Cardiac muscle cell (in vitro differentiated cells and primary cell): ENCODE data around the gene HDAC6. TPM values are rescaled to one million over a fixed set of nuclear protein-coding genes. Genes with fewer than 3 reads are reported as not detected.
A peak's percentile ranks its signal among the peaks of the same experiment; 100 is the strongest.
"Not testable (repeated sequence)": the region's sequence is repeated elsewhere in the genome, so short reads cannot be mapped to it uniquely, and the experiment has no call there.

Experiments used
- DNase-seq, 2 donors: peaks; one replicate each; pipeline versions ENCODE4 v3.0.0 to v3.0.0-alpha.2; 2010 to 2017; ENCODE audit warnings: low read depth in 1 of 2, low spot score in 1 of 2
- H3K27ac ChIP-seq: fragments of 200-600 bp; sonication (generic); 2 replicates; pipeline ENCODE4 v1.5.1; 2016
- H3K27me3 ChIP-seq: fragments of 200-600 bp; sonication (generic); 2 replicates; pipeline ENCODE4 v1.6.0; 2016; ENCODE audit warnings: control low read depth
- H3K36me3 ChIP-seq: fragments of 200-600 bp; sonication (generic); 2 replicates; pipeline ENCODE4 v1.5.1; 2016; ENCODE audit warnings: control low read depth
- H3K4me1 ChIP-seq: fragments of 200-600 bp; sonication (generic); 2 replicates; pipeline ENCODE4 v1.8.1; 2017; ENCODE audit warnings: low read depth, mild to moderate bottlenecking, mixed run types
- H3K4me3 ChIP-seq: fragments of 200-600 bp; sonication (generic); 2 replicates; pipeline ENCODE4 v1.5.1; 2016; ENCODE audit warnings: mild to moderate bottlenecking
- H3K9me3 ChIP-seq: fragments of 200-600 bp; sonication (generic); 2 replicates; pipeline ENCODE4 v1.5.1; 2017; ENCODE audit warnings: low read depth, mild to moderate bottlenecking, control low read depth
- polyA plus RNA-seq: library from polyadenylated mRNA; unstranded; fragments of >200 nt; fragmentation: Nextera tagmentation; extraction: Ambion mirVana; gene quantifications from 2 replicates; pipeline ENCODE4 v1.2.1, GENCODE V29; 2016
- total RNA-seq: library from RNA; depleted of rRNA; stranded (reverse); fragments of >200 nt; gene quantifications from 2 replicates; pipeline ENCODE4 v1.2.3, GENCODE V29; 2016
- TF ChIP-seq, protein P1 (sequence below): IDR thresholded peaks from 2 replicates; pipeline ENCODE4 v1.5.1; 2012; ENCODE audit warnings: low read depth, mild to moderate bottlenecking, low read length

Gene HDAC6
- total and polyA plus RNA-seq, 2 experiments from 2014 or later, result 114 to 162 TPM

DNA sequence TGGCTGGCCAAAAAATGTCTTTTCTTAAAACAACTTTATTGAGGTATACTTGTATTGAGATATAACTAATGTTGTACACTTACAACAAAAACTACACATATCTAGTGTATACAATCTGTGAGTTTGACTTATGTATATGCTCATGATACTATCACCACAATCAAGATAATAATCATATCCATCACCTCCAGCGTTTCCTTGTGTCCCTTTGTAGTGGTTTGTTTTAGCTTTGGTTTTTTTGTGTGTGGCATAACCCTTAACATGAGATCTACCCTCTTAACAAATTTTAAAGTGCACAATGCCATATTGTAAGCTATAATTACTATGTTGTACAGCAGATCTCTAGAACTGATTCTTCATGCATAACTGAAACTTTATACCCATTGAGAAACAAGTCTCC lies 47.0 kb downstream of the HDAC6 start:
- no peak overlapping the region for H3K27ac ChIP-seq
- H3K4me1 ChIP-seq, result no peaks in the 10 kb centered on the region
- TF ChIP-seq, protein P1, sequence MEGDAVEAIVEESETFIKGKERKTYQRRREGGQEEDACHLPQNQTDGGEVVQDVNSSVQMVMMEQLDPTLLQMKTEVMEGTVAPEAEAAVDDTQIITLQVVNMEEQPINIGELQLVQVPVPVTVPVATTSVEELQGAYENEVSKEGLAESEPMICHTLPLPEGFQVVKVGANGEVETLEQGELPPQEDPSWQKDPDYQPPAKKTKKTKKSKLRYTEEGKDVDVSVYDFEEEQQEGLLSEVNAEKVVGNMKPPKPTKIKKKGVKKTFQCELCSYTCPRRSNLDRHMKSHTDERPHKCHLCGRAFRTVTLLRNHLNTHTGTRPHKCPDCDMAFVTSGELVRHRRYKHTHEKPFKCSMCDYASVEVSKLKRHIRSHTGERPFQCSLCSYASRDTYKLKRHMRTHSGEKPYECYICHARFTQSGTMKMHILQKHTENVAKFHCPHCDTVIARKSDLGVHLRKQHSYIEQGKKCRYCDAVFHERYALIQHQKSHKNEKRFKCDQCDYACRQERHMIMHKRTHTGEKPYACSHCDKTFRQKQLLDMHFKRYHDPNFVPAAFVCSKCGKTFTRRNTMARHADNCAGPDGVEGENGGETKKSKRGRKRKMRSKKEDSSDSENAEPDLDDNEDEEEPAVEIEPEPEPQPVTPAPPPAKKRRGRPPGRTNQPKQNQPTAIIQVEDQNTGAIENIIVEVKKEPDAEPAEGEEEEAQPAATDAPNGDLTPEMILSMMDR, result no peak
- no peak for DNase-seq
- H3K36me3 ChIP-seq, result no peaks in the 10 kb centered on the region
- no peak overlapping the region for H3K4me3 ChIP-seq
- no peaks in the 10 kb centered on the region for H3K27me3 ChIP-seq
- no peaks in the 10 kb centered on the region for H3K9me3 ChIP-seq

DNA sequence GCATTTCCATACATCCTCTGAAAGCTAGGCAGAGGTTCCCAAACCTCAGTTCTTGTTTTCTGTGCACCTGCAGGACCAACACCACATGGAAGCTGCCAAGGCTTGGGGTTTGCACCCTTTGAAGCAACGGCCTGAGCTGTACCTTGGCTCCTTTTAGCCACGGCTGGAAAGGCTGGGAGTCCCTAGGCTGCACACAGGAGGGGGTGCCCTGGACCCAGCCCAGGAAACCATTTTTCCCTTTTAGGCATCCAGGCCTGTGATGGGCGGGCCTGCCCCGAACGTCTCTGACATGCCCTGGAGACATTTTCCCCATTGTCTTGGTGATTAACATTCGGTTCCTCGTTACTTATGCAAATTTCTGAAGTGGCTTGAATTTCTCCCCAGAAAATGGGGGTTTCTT lies 51.0 kb downstream of the HDAC6 start:
- Histone ChIP-seq H3K27ac (no peak overlapping the region), H3K36me3 (no peaks in the 10 kb centered on the region), H3K4me3 (no peak overlapping the region), H3K27me3 (no peaks in the 10 kb centered on the region), H3K9me3 (no peaks in the 10 kb centered on the region), H3K4me1 (no peaks in the 10 kb centered on the region)
- DNase-seq, result no peak
- TF ChIP-seq, protein P1, result no peak

- H3K27ac ChIP-seq, H3K36me3 ChIP-seq, H3K9me3 ChIP-seq, H3K4me3 ChIP-seq, H3K4me1 ChIP-seq, DNase-seq, H3K27me3 ChIP-seq: not testable (repeated sequence)
Observed at GRCh38 chrX:48853494-48853893, 51.6 kb downstream of the HDAC6 start.

DNA sequence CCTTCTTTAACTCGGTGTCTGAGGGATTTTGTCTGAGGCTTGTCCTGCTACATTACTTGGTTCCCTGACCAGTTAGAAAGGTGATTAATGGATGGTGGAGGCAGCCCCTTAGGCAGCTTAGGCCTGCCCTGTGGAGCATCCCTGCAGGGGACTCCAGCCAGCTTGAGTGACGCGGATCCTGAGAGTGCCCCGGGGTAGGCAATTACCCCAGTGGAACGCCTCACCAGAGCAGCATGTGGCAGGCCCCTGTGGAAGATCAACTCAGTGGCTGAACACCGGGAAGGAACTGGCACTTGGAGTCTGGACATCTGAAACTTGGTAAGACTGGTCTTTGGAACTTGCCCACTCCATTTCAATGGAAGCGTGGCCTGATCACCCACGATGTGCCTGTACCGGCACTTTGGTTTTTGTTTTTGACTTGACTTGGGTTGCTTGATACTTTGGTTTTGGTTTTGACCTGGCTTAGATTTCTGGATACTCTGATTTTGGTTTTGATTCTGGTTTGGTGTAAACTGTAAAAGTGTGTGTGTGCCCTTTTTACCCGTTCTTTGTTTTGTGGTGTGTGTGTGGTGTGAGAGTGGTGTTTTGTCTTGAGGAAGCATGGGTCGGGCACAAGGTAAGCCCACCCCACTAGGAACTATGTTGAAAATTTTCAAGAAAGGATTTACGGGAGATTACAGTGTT lies 52.4 kb downstream of the HDAC6 start:
- H3K4me1 ChIP-seq, DNase-seq, H3K4me3 ChIP-seq, H3K9me3 ChIP-seq, H3K27ac ChIP-seq, H3K27me3 ChIP-seq, H3K36me3 ChIP-seq: not testable (repeated sequence)

- DNase-seq, result peak in 1 of 2 donors; percentile 11
- Histone ChIP-seq H3K27me3 (no peaks in the 10 kb centered on the region), H3K9me3 (no peaks in the 10 kb centered on the region), H3K36me3 (no peaks in the 10 kb centered on the region), H3K27ac (no peak overlapping the region), H3K4me1 (no peaks in the 10 kb centered on the region), H3K4me3 (no peak overlapping the region)
- TF ChIP-seq, protein P1, result peak; percentile 40
Observed at GRCh38 chrX:48854898-48855297, 53.0 kb downstream of the HDAC6 start.

- Histone ChIP-seq H3K9me3 (no peaks in the 10 kb centered on the region), H3K4me1 (no peaks in the 10 kb centered on the region), H3K4me3 (no peak overlapping the region), H3K36me3 (no peaks in the 10 kb centered on the region), H3K27ac (no peak overlapping the region), H3K27me3 (no peaks in the 10 kb centered on the region)
- TF ChIP-seq, protein P1, result no peak
- DNase-seq, result peak in 1 of 2 donors; percentile 48
Observed at GRCh38 chrX:48864210-48864609, 62.3 kb downstream of the HDAC6 start.

DNA sequence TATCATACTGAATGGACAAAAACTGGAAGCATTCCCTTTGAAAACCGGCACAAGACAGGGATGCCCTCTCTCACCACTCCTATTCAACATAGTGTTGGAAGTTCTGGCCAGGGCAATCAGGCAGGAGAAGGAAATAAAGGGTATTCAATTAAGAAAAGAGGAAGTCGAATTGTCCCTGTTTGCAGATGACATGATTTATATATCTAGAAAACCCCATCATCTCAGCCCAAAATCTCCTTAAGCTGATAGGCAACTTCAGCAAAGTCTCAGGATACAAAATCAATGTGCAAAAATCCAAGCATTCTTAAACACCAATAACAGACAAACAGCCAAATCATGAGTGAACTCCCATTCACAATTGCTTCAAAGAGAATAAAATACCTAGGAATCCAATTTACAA lies 70.2 kb downstream of the HDAC6 start:
- not testable (repeated sequence) for H3K4me1 ChIP-seq, H3K27ac ChIP-seq, DNase-seq, H3K27me3 ChIP-seq, H3K9me3 ChIP-seq, H3K36me3 ChIP-seq, H3K4me3 ChIP-seq

Other genes with a start within 250 kb of the HDAC6 start
- gene RBM3, start 227.6 kb upstream of the HDAC6 start, total RNA-seq, result 47.8 and 70.8 TPM in 2 replicates
- 45.2 and 65.7 TPM in 2 replicates for gene RBM3, start 227.6 kb upstream of the HDAC6 start, polyA plus RNA-seq
- 151 and 205 TPM in 2 replicates for gene WDR13, start 204.6 kb upstream of the HDAC6 start, total RNA-seq
- gene WDR13, start 204.6 kb upstream of the HDAC6 start, polyA plus RNA-seq, result 150 and 168 TPM in 2 replicates
- 1.9 TPM in 2 replicates for gene WAS, start 118.3 kb upstream of the HDAC6 start, total RNA-seq
- gene WAS, start 118.3 kb upstream of the HDAC6 start, polyA plus RNA-seq, result 1.7 and 4.3 TPM in 2 replicates
- gene SUV39H1, start 105.3 kb upstream of the HDAC6 start, total RNA-seq, result 5.5 and 8.1 TPM in 2 replicates
- 6.7 and 6.9 TPM in 2 replicates for gene SUV39H1, start 105.3 kb upstream of the HDAC6 start, polyA plus RNA-seq
- gene GLOD5, start 40.3 kb upstream of the HDAC6 start, total RNA-seq, result not detected in 2 replicates
- not detected in 2 replicates for gene GLOD5, start 40.3 kb upstream of the HDAC6 start, polyA plus RNA-seq
- gene GATA1, start 15.5 kb upstream of the HDAC6 start, total RNA-seq, result not detected in 2 replicates
- 0.15 and 0.17 TPM in 2 replicates for gene GATA1, start 15.5 kb upstream of the HDAC6 start, polyA plus RNA-seq
- gene ERAS, start 24.4 kb downstream of the HDAC6 start, total RNA-seq, result not detected in 2 replicates
- gene ERAS, start 24.4 kb downstream of the HDAC6 start, polyA plus RNA-seq, result 0.17 TPM in 1 of 2 replicates, not detected in the other
- 7.1 and 8.5 TPM in 2 replicates for gene PCSK1N, start 33.5 kb downstream of the HDAC6 start, total RNA-seq
- 5.4 and 8.7 TPM in 2 replicates for gene PCSK1N, start 33.5 kb downstream of the HDAC6 start, polyA plus RNA-seq
- gene TIMM17B, start 95.7 kb downstream of the HDAC6 start, total RNA-seq, result 127 and 152 TPM in 2 replicates
- 219 and 264 TPM in 2 replicates for gene TIMM17B, start 95.7 kb downstream of the HDAC6 start, polyA plus RNA-seq
- 62.8 and 74.8 TPM in 2 replicates for gene PQBP1, start 95.9 kb downstream of the HDAC6 start, total RNA-seq
- 75.3 and 114 TPM in 2 replicates for gene PQBP1, start 95.9 kb downstream of the HDAC6 start, polyA plus RNA-seq
- 17.3 and 22.2 TPM in 2 replicates for gene SLC35A2, start 109.6 kb downstream of the HDAC6 start, total RNA-seq
- gene SLC35A2, start 109.6 kb downstream of the HDAC6 start, polyA plus RNA-seq, result 41.8 and 51.4 TPM in 2 replicates
- gene PIM2, start 117.0 kb downstream of the HDAC6 start, total RNA-seq, result 18.5 and 25.2 TPM in 2 replicates
- 20.7 and 38.4 TPM in 2 replicates for gene PIM2, start 117.0 kb downstream of the HDAC6 start, polyA plus RNA-seq
- gene OTUD5, start 155.5 kb downstream of the HDAC6 start, total RNA-seq, result 40.2 and 56.6 TPM in 2 replicates
- gene OTUD5, start 155.5 kb downstream of the HDAC6 start, polyA plus RNA-seq, result 47.8 and 55.6 TPM in 2 replicates
- gene KCND1, start 169.8 kb downstream of the HDAC6 start, total RNA-seq, result 1.1 and 2.6 TPM in 2 replicates
- 2.3 and 3.1 TPM in 2 replicates for gene KCND1, start 169.8 kb downstream of the HDAC6 start, polyA plus RNA-seq
- gene GRIPAP1, start 200.2 kb downstream of the HDAC6 start, total RNA-seq, result 34.7 and 67.3 TPM in 2 replicates
- gene GRIPAP1, start 200.2 kb downstream of the HDAC6 start, polyA plus RNA-seq, result 44.8 and 65.4 TPM in 2 replicates
- gene TFE3, start 241.3 kb downstream of the HDAC6 start, total RNA-seq, result 30.0 and 55.0 TPM in 2 replicates
- 32.1 and 40.9 TPM in 2 replicates for gene TFE3, start 241.3 kb downstream of the HDAC6 start, polyA plus RNA-seq